B cell (primary cell): Measurements from ENCODE around the gene MMP21. TPM values are rescaled to one million over a fixed set of nuclear protein-coding genes. Genes with fewer than 3 reads are reported as not detected.

Experiments used
- ATAC-seq: fragments of 200-7000 bp; cut with Tn5 transposase; one replicate; pipeline ENCODE4 v1.10.0; 2021; ENCODE audit warnings: low read depth, mild to moderate bottlenecking, moderate number of reproducible peaks, moderate library complexity
- CTCF ChIA-PET: fragments of 350-600 bp; sonication (Branson Sonifier 250); formaldehyde crosslinking; loops from one replicate; lab custom pipeline; 2021; ENCODE audit warnings: antibody characterized with exemption, inconsistent platforms; lab: Charles Lee
- POLR2A ChIA-PET: fragments of 350-600 bp; sonication (Branson Sonifier 250); formaldehyde crosslinking; loops from one replicate; lab custom pipeline; 2021; ENCODE audit warnings: antibody characterized with exemption; lab: Charles Lee
- DNase-seq: peaks from one replicate; pipeline ENCODE4 v3.0.0; 2013
- H2AFZ ChIP-seq: 2 replicates; pipeline ENCODE4 v1.6.1; 2012; ENCODE audit warnings: mild to moderate bottlenecking, low read depth, low read length; ENCODE audit not compliant: insufficient read depth, poor library complexity, severe bottlenecking
- H3K27ac ChIP-seq, 2 donors: 1 replicate in 1 of 2; 2 replicates in 1 of 2; pipeline ENCODE4 v1.5.1; 2012 to 2013; ENCODE audit warnings: low read length in 2 of 2, mild to moderate bottlenecking in 2 of 2, moderate library complexity in 1 of 2
- H3K27me3 ChIP-seq, 4 experiments: fragments of 200-600 bp in 1 of 4; sonication (generic) in 1 of 4; replicated peaks in 1 of 4; 1 replicate in 2 of 4; 2 replicates in 2 of 4; pipeline versions ENCODE4 v1.6.1 to v1.7.0; 2013 to 2016; ENCODE audit warnings: low read length in 3 of 4, mild to moderate bottlenecking in 2 of 4, mixed read lengths in 1 of 4, moderate library complexity in 1 of 4; ENCODE audit not compliant: insufficient read depth in 4 of 4, control insufficient read depth in 3 of 4; ENCODE audit errors: control extremely low read depth in 1 of 4
- H3K36me3 ChIP-seq, 2 experiments: replicated peaks in 1 of 2; 1 replicate in 1 of 2; 2 replicates in 1 of 2; pipeline versions ENCODE4 v1.6.1 to v1.7.1; 2013; ENCODE audit warnings: low read length in 1 of 2; ENCODE audit not compliant: insufficient read depth in 2 of 2, control insufficient read depth in 1 of 2; ENCODE audit errors: control extremely low read depth in 1 of 2, extremely low read depth in 1 of 2
- H3K4me1 ChIP-seq, 2 donors: fragments of 200-600 bp in 1 of 2; sonication (generic) in 1 of 2; 1 replicate in 1 of 2; 2 replicates in 1 of 2; pipeline versions ENCODE4 v1.5.1 to v1.6.1; 2013 to 2017; ENCODE audit warnings: low read length in 2 of 2; ENCODE audit not compliant: control insufficient read depth in 2 of 2, insufficient read depth in 2 of 2
- H3K4me2 ChIP-seq: replicated peaks from 2 replicates; pipeline ENCODE3; 2012; ENCODE audit warnings: mild to moderate bottlenecking, low read depth, low read length; ENCODE audit not compliant: poor library complexity, severe bottlenecking
- H3K4me3 ChIP-seq, 5 experiments: fragments of 200-600 bp in 1 of 5; sonication (generic) in 1 of 5; 1 replicate in 3 of 5; 2 replicates in 2 of 5; pipeline versions ENCODE4 v1.5.1 to v1.7.0; 2011 to 2016; ENCODE audit warnings: low read length in 4 of 5, mild to moderate bottlenecking in 4 of 5, low read depth in 2 of 5, control low read depth in 1 of 5, moderate library complexity in 1 of 5; ENCODE audit not compliant: insufficient read depth in 1 of 5; ENCODE audit errors: control extremely low read depth in 1 of 5, extremely low read depth in 1 of 5
- H3K79me2 ChIP-seq: fragments of 200-600 bp; sonication (generic); one replicate; pipeline ENCODE4 v1.6.0; 2016; ENCODE audit warnings: low read length; ENCODE audit not compliant: control insufficient read depth, insufficient read depth
- H3K9ac ChIP-seq: fragments of 200-600 bp; sonication (generic); 2 replicates; pipeline ENCODE4 v1.6.1; 2017; ENCODE audit warnings: mild to moderate bottlenecking, low read length, moderate library complexity
- H3K9me3 ChIP-seq, 3 donors: one replicate each; pipeline versions ENCODE4 v1.6.1 to v1.7.1; 2013; ENCODE audit warnings: low read length in 2 of 3; ENCODE audit not compliant: control insufficient read depth in 2 of 3, insufficient read depth in 1 of 3; ENCODE audit errors: control extremely low read depth in 1 of 3
- H4K20me1 ChIP-seq: 2 replicates; pipeline ENCODE4 v1.6.0; 2012; ENCODE audit warnings: mild to moderate bottlenecking, low read length; ENCODE audit not compliant: insufficient read depth, control insufficient read depth, poor library complexity, severe bottlenecking
- H3K27ac Mint-ChIP-seq: one replicate; pipeline ENCODE4 v1.8.0; 2021; ENCODE audit warnings: mixed read lengths
- H3K27me3 Mint-ChIP-seq: one replicate; pipeline ENCODE4 v1.8.0; 2021; ENCODE audit warnings: mixed read lengths
- H3K4me1 Mint-ChIP-seq: one replicate; pipeline ENCODE4 v1.8.0; 2021; ENCODE audit warnings: mixed read lengths
- H3K4me3 Mint-ChIP-seq: one replicate; pipeline ENCODE4 v1.8.0; 2021; ENCODE audit warnings: mixed read lengths
- H3K9me3 Mint-ChIP-seq: one replicate; pipeline ENCODE4 v1.8.0; 2022; ENCODE audit warnings: mixed read lengths; ENCODE audit not compliant: insufficient read depth
- EZH2 ChIP-seq: IDR thresholded peaks from 2 replicates; pipeline ENCODE4 v1.6.1; 2012; ENCODE audit warnings: borderline replicate concordance, low read depth, mild to moderate bottlenecking, moderate library complexity, low read length; ENCODE audit not compliant: insufficient read depth, poor library complexity, severe bottlenecking
- WGBS: methylation state at CpG from one replicate; pipeline ENCODE4 v1.1.5; 2013; ENCODE audit warnings: missing lambda C conversion rate; ENCODE audit not compliant: insufficient coverage; 5-methylcytosine and 5-hydroxymethylcytosine counted together
- intact Hi-C: fragments of 100-400 bp; cut with micrococcal nuclease; formaldehyde crosslinking; loops from one replicate; pipeline ENCODE4 v1.10.0; 2022
- polyA plus RNA-seq: library from polyadenylated mRNA; depleted of rRNA; stranded (reverse); fragments of >200 nt; gene quantifications from 2 replicates; pipeline ENCODE4 v1.2.3, GENCODE V29; 2012
- total RNA-seq, 2 donors: library from RNA; stranded (reverse); fragments of 120-200 nt in 1 of 2; gene quantifications; 1 replicate in 1 of 2; 2 replicates in 1 of 2; pipeline versions ENCODE4 v1.2.3 to v1.2.4, GENCODE V29; 2013 to 2022
- TF ChIP-seq, protein P1 (sequence below): fragments of 200-600 bp; IDR thresholded peaks from one replicate; pipeline ENCODE4 v1.8.0; 2022; ENCODE audit warnings: antibody characterized with exemption, mild to moderate bottlenecking

MMP21 gene
- total and polyA plus RNA-seq, 2 donors (not counting 1 experiment from before 2014, with no cell fraction given) = 0.15 to 0.18 TPM

DNA sequence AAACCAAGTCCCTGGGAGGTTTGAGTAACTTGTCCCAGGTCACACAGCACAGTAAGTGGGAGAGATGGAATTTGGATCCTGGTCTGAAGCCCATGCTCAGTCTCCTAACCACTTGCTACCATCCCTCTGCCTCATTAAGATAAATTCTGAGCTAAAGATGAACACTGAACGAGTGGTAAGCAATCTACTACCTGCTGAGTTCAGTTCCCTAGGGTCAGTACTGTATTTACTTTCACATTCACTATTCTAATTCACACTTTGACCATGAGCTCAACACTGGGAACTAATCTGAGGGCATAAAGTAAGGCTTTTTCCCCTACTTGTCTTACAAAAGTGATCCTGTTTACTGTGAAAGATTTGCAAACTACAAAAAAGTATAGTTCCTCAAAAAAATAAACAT is 45.1 kb upstream of the MMP21 start:
- peaks cover 33% of the 10 kb centered on the region for H3K79me2 ChIP-seq
- Mint-ChIP-seq H3K27ac (no peak overlapping the region), H3K27me3 (no peaks in the 10 kb centered on the region), H3K4me1 (peaks cover 23% of the 10 kb centered on the region), H3K4me3 (no peak overlapping the region), H3K9me3 (no peaks in the 10 kb centered on the region)
- POLR2A ChIA-PET = no interaction called here
- H3K27me3 ChIP-seq = no peaks in the 10 kb centered on the region
- peaks cover 20 to 31% of the 10 kb centered on the region in 2 donors for H3K4me1 ChIP-seq
- no peak for DNase-seq
- H3K9me3 ChIP-seq = no peaks in the 10 kb centered on the region
- ATAC-seq = no peak
- no peak overlapping the region for H3K4me3 ChIP-seq
- intact Hi-C loops = no loop called here
- 40% methylated on average over 1 of the region's 1 CpG for WGBS
- no peak overlapping the region for H2AFZ ChIP-seq
- peaks cover 14% of the 10 kb centered on the region for H4K20me1 ChIP-seq
- H3K9ac ChIP-seq = no peak overlapping the region
- H3K4me2 ChIP-seq = no peak overlapping the region
- CTCF ChIA-PET = interaction anchor here (1.1 kb wide), 1 partner anchor 9 kb away, joined by 4 read pairs; no protein-coding TSS in a partner anchor
- H3K27ac ChIP-seq = no peak overlapping the region
- no peak for TF ChIP-seq EZH2
- TF ChIP-seq, protein P1, sequence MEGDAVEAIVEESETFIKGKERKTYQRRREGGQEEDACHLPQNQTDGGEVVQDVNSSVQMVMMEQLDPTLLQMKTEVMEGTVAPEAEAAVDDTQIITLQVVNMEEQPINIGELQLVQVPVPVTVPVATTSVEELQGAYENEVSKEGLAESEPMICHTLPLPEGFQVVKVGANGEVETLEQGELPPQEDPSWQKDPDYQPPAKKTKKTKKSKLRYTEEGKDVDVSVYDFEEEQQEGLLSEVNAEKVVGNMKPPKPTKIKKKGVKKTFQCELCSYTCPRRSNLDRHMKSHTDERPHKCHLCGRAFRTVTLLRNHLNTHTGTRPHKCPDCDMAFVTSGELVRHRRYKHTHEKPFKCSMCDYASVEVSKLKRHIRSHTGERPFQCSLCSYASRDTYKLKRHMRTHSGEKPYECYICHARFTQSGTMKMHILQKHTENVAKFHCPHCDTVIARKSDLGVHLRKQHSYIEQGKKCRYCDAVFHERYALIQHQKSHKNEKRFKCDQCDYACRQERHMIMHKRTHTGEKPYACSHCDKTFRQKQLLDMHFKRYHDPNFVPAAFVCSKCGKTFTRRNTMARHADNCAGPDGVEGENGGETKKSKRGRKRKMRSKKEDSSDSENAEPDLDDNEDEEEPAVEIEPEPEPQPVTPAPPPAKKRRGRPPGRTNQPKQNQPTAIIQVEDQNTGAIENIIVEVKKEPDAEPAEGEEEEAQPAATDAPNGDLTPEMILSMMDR = no peak
- H3K36me3 ChIP-seq = no peaks in the 10 kb centered on the region

DNA sequence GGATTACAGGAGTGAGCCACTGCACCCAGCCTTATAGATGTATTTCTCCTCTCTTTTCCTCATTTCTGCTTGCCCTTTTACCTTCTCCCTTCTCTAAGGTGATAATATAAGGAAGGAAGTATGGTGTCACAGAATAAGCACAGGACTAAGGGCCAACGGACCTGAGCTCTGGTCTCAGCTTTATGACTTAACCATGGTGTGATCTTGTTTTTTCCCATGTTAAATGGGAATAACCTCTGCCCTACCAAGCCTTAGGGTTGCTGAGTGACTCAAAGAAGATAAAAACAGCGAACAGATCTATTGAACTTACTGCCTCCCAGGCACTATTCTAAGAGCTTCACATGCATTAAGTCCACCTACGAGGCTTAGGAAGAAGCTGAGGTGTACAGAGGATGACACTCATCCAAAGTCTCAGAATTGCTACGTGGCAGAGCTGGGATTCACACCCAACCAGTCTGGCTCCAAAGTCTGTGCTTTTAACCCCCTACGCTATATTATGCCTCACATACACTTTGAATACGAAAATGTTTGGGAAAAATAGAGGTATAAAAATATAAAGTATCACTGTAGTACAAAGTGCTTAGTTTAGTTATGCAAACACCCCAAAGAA is 41.8 kb upstream of the MMP21 start:
- DNase-seq = no peak
- ChIA-PET POLR2A (no interaction called here), CTCF (interaction anchor here (0.5 kb wide), 1 partner anchor 182 kb away, joined by 3 read pairs; no protein-coding TSS in a partner anchor)
- H3K4me3 Mint-ChIP-seq = no peak overlapping the region
- no peaks in the 10 kb centered on the region for H3K9me3 ChIP-seq
- no peak overlapping the region for H3K4me3 ChIP-seq
- H2AFZ ChIP-seq = no peak overlapping the region
- no peaks in the 10 kb centered on the region for H3K27me3 Mint-ChIP-seq
- H3K27ac ChIP-seq = no peak overlapping the region
- no peaks in the 10 kb centered on the region for H3K27me3 ChIP-seq
- peaks cover 6 to 11% of the 10 kb centered on the region in 2 donors for H3K4me1 ChIP-seq
- peaks cover 0 to 18% of the 10 kb centered on the region in 2 experiments for H3K36me3 ChIP-seq
- intact Hi-C loops = no loop called here
- H4K20me1 ChIP-seq = no peaks in the 10 kb centered on the region
- H3K79me2 ChIP-seq = peaks cover under 1% of the 10 kb centered on the region
- 100% methylated on average over 3 of the region's 6 CpGs for WGBS
- H3K27ac Mint-ChIP-seq = no peak overlapping the region
- no peak for ATAC-seq
- no peak overlapping the region for H3K9ac ChIP-seq
- no peaks in the 10 kb centered on the region for H3K9me3 Mint-ChIP-seq
- no peak for TF ChIP-seq EZH2
- TF ChIP-seq, protein P1 = no peak
- no peak overlapping the region for H3K4me2 ChIP-seq
- peaks cover 18% of the 10 kb centered on the region for H3K4me1 Mint-ChIP-seq
